ENCODE measurements around the gene MICU2.

The MICU2 gene

DNA sequence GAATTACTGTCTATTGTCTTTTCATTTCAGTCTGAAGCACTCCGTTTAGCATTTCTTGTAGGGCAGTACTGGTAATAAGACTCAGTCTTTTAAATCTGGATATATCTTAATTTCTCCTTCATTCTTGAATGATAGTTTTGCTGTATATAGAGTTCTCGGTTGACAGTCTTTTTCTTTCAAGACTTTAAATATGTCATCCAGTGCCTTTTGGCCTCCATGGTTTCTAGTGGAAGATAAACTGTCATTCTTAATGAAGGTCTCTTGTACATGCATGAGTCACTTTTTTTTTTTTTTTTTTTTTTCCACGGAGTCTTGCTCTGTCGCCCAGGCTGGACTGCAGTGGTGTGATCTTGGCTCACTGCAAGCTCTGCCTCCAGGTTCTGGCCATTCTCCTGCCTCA lies 117.6 kb downstream of the MICU2 start:
- DNase-seq (ENCODE audit: low read depth in 3 of 3): no peak

DNA sequence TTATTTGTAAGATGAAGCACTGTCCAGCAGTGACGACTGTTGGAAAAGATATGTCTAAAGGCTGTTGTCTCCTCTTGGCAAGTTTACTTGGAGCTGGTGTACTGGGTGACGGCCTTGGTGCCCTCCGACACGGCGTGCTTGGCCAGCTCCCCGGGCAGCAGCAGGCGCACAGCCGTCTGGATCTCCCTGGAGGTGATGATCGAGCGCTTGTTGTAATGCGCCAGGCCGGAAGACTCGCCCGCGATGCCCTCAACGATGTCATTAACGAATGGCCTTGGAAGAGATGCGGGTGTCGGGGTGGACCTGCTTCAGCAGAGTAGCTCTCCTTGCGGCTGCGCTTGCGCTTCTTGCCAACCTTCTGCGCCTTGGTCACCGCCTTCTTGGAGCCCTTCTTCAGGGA lies 120.2 kb downstream of the MICU2 start:
- DNase-seq (ENCODE audit: low read depth in 3 of 3): no peak

DNA sequence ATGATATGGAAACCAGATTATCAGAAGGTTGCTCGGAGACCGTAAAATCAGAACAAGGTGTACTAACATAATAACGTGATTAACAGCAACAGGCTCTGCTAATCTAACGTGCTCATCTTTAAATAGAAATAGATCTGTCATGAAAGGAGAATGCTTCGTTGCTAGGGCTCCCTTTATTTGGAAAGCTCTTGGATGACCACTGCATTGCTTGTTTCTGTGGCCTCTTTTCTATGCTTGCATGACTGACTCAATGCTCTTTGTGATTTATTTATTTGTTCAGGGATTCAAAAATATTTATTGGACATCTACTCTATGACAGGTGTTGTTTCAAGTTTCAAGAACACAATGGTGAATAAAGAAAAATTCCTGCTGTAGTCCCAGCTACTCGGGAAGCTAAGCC lies 122.6 kb downstream of the MICU2 start:
- no peak for DNase-seq (ENCODE audit: low read depth in 3 of 3)

DNA sequence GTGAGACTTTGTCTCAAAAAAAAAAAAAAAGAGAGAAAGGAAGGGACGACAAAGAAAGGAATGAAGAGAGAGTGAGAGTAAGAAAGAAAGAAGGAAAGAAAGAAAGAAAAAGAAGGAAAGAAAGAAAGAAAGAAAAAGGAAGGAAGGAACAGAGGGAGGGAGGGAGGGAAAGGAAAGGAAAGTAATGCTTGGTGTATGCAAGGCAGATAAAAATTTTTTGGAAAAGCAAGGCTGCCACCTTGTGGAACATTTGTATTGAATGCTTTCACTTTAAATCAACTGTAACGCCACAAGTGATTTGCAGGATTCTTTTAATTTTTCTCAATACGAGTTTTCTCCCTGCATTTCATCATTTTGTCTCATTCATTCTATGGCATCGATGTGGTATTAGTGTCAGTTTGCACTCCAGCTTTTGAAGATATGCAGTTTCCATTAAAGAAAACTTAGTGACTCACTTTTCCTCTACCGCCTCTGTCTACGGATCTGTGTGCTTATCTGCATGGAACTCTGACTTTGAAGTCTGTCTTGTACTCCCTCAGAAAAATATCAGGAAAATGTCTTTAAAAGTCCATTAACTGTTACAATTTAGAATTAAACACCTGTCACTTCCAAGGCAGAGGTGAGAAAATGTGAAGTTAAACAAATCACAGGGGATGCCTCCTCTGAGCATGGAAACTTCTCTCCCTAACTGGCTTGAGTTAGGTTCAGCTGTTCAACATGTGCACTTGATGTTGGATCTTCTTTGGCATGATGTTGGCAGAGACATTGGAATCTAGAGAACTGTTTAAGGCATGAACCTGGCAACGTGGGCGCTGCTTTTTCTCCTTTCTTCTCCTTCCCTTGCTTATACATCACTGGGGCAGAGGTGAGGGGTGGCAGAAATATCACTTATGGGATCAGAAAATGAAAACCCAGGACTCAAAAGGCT lies 124.8 kb downstream of the MICU2 start:
- DNase-seq (ENCODE audit: low read depth in 3 of 3): peak in 1 of 3 experiments; percentile 34

DNA sequence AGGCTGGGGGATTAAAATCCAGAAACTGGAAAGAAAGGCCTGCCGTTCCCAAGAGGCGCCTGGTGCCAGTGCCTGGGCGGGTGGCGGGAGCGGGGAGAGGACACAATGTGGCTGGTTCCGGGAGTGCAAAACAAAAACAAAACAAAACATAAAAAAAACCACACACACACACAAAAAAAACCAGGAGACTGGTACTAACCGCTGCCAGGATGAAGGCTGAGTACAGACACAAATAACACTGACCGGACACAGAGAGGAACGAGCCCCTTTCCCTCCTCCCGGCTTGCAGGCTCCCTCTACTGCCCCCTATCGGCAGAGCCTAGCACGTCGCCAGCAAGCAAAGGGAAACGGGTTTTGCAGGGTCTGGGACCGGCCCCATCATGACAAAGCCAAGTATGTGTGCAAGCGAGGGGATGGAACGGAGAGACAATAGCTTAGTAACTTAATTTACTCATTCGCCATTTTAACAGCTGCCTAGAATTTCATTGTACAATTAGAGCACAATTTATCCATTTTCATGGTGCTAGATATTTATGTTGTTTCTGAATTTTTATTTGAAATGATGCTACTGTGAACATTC lies 127.0 kb downstream of the MICU2 start:
- peak; percentile 52 to 61 (median 58) for DNase-seq (ENCODE audit: low read depth in 3 of 3)

DNA sequence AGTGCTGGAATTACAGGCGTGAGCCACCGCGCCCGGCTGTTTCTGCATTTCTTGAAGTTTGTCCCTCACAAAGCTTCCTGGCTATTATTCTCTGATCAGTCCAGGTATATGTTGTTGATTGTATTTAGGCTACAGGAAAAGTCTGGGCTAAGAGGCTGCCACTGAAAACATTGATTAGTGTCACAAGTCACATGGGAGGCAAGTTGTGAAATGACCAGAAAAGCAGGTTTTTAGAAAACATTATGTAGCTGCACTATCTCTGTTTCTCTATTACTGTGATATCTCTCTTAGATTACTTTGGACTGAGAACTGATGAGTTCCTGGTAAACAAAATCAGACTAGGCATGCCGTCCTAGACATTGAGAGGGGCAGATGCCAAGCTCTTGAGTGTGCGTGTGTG lies 128.9 kb downstream of the MICU2 start:
- DNase-seq (ENCODE audit: low read depth in 3 of 3): no peak

DNA sequence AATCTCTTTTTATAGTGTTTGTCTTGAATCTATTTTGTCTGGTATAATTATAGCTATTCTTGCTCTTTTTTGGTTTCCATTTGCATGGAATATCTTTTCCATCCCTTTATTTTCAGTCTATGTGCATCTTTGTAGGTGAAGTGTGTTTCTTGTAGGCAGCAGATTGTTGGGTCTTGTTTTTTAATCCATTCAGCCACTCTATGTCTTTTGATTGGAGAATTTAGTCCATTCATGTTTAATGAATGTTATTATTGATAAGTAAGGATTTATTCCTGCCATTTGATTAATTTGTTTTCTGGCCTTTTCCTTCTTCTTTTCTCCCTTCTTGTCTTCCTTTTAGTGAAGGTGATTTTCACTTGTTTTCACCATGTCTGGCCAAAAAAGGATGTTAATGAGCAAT lies 133.2 kb downstream of the MICU2 start:
- DNase-seq (ENCODE audit: low read depth in 3 of 3): no peak

DNA sequence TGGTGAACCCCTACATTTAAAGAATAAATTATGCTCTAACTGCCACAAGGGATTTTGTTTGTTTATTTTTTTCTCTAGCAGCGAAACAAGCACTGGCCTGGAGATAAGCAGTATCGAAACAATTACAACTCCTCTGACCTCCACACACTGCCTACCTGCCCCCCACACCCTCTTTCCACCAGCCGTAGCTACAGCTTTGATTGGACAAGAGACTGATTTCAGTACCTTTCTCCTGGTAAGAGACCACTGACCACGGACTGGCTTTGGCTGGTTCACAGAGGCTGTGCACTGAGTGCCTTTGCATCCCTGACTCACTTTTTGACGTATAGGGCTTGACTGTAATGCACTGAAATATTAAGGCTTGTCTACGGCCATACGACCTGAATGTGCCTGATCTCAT lies 137.4 kb downstream of the MICU2 start:
- no peak for DNase-seq (ENCODE audit: low read depth in 3 of 3)

DNA sequence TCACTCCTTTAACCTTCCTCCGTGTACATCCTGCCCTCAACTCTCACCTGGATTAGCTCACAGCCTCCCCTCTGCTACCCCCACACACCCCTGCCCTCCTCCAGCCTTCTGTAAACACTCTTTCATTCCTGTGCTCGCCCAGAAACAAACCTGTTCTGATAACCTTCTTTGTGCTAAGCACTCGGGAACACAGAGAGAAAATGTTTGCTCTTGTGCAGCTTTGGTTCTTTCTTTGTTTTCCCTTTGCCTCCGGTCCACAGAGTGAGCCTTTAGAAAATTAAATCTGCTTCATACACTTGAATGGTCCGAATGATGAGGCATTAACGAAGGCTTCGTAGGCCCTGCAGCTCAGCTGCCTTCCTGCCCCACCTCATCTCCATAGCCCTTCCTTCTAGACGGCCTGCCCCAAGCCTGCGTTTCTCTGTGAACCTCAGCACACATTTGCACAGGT lies 138.2 kb downstream of the MICU2 start:
- no peak for DNase-seq (ENCODE audit: low read depth in 3 of 3)

DNA sequence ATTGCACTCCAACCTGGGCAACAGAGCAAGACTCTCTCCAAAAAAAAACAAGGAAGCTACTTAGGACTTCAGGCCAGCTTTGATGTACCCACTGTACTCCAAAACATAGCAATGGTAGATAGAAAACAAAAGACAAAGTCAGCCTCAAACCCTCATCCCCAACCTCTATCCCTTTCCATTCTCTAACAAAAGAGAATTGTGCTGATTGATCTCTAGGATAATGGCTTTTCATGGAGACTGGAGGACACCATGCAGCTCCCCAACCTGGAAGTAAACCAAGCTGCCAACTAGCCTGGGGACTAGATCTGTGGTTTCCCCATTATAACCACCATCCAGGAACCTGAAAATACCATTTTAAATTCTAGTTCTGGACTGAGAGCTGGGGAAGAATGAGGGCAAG lies 140.5 kb downstream of the MICU2 start:
- no peak for DNase-seq (ENCODE audit: low read depth in 3 of 3)

DNA sequence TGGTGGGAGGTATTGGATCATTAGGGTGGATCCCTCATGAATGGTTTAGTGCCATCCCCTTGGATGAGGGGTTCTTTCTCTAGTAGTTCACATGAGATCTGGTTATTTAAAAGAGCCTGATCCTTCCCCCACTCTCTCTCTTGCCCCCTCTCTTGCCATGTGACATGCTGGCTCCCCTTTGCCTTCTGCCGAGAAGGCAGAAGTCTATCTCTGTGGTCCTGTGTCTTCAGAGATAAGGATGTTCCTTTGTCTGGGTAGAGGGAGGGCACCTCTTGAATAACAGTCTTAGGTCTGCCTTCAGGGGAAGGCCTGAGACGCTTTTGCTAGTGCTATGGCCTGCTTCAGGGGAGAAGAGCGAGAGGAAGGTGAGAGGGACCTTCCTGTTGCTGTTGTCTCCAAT lies 142.8 kb downstream of the MICU2 start:
- DNase-seq (ENCODE audit: low read depth in 3 of 3): no peak

DNA sequence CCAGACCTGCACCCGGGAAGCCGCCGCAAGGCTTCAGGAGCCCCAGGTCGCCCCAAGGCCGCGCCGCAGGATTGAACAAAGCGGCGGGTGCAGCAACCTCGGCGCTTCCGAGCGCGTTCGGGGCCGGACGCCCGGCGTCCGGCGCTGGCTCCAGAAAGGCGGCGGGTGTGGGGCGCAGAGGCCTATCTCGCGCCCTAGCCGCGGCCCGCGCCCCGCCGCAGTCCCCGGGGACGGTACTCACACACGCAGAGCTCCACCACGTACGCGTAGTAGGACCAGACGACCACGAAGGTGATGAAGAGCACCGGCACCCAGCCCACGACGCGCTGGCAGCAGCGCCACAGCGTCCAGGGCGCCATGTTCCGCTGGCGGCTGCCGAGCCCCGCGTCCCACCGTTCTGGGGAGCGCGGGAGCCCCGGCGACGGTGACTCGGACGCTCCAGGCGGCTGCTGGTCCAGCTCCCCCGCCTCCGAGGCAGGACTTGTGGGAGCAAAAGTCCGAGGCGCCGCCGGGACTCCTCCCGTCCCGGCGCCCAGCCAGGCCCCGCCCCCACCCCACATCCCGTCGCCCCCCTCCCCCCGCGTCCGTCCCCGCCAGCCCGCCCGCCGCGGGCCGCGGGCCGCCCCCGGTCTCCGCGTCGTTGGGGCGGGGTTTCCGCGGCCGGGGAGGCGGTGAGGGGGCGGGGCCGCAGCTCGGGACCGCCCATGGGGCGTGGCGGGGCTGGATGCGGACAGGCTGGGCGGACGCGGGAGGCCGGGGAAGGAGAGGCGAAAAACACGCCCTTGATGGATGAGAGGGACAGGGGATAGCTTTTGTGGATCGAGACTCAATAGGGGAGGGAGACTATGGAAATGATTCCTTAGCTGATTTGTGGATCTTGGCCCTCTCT lies 144.9 kb downstream of the MICU2 start, which contains the start of gene ZDHHC20:
TSS of gene ZDHHC20 (minus strand) at position 491 of the 889 bp plus-strand sequence. CDS start at position 359, 132 bp downstream.
- peak; percentile 80 to 92 (median 82) for DNase-seq (ENCODE audit: low read depth in 3 of 3)

DNA sequence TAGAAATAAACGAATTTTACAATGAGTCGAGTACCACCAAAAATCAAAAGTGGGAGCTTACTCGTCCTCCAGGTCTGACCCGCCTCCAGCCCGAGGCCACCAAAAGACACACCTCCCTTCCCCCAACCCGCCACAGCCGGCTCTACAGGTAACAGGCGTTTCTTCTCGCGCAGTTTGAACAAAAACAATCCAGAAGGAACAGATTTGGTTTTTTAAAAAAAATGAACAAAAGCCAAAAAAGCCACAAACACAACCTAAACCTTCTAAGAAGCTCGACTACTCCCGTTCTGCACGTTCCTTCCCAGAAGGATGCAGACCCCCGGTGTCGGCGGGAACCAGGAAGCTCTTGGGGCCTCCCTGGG lies 145.5 kb downstream of the MICU2 start:
- no peak for DNase-seq (ENCODE audit: low read depth in 3 of 3)

DNA sequence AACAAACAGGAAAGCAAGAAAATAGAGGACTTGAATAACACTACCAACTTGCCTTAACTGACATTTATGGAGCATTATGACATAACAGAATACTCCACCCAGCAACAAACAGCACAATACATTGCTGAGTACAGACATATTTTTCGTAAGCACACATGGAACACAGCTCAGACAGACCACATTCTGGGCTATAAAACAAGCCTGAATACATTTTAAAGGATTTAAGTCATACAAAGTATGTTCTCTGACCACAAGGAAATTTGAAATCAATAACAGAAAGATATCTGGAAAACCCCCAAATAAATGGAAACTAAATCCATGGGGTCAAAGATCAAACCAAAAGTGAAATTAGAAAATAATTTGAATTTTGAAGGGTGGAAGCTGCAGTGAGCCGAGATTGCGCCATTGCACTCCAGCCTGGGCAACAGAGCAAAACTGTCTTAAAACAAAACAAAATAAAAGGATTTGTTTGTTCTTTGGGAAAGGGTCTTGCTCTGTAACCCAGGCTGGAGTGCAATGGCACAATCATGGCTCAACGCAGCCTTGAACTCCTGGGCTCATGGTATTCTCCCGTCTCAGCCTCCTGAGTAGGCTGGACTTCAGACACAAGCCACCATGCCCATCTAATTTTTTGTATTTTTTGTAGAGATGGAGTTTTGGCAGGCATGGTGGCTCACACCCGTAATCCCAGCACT lies 150.4 kb downstream of the MICU2 start:
- DNase-seq (ENCODE audit: low read depth in 3 of 3): no peak

DNA sequence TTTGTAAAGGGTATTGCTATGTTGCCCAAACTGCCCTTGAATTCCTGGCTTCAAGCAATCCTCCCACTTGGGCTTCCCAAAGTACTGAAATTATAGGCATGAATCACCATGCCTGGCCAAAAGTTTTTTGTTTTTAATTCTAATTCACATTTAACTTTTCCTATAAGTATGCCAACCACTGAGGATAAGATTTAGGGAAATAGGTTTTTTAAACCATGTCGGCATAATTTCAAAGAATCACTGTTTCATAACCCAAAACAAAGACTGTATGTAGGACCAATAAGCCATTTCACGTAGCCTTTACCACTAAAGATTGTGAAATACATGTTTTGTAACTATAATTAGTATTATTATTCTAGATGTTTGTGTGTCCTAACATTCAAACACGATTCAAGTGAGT lies 153.0 kb downstream of the MICU2 start:
- no peak for DNase-seq (ENCODE audit: low read depth in 3 of 3)

DNA sequence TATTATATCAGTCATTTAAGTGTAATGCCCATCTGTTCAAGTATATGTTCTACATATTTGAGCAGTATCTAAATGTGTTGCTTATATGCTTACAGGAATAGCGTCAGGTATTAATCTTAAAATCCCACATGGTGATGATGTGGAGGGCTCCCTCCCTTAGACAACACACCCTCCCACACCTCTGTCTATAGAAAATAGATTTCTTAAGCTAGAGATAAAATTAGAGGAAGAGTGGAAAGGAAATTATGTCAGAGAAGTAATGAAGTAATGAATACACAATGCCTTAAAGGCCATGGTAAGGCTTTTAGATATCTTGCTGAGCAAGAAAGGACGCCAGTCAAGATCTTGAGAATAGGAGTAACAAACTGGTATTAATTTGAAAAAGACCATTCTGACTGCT lies 157.3 kb downstream of the MICU2 start:
- DNase-seq (ENCODE audit: low read depth in 3 of 3): no peak

DNA sequence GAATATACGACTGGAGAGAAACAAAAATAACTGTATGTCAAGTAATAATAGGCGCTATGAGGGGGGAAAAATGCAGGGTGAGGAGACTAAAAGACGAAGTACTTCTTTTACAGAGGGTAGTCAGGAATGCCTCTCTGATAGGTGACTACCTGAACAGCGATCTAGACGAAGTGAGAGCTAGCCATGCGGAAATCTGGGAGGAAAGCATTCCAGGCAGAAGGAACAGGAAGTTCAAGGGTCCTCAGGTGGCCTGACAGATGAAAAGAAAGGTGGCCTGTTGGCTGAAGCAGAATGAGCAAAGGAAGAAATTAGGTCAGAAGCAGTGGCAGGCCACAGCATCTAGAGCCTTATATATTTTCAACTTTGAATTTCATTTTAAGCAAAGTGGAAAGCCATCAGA lies 158.2 kb downstream of the MICU2 start:
- DNase-seq (ENCODE audit: low read depth in 3 of 3): no peak

DNA sequence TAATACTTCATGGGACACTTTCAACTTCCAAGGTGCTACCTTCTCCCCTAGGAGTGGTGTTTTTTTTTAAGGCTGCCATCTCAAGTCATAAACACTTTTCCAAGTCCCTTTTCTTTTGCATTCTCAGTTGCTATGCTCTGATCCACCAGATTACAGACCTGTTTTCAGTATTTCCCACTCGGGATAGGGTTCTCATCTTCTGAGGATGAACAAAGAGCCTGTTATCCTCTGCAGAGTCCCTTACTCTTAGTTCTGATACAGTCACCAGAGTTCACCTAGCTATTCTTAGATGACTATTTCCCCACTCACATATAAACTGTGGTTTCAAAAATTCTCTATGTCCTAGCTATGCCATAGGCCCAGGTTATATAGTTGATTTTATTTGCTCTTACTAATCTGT lies 160.8 kb downstream of the MICU2 start:
- DNase-seq (ENCODE audit: low read depth in 3 of 3): no peak
